Esophagus (tissue), 2 donors: ENCODE measurements around the gene WBP2. TPM values are rescaled to one million over a fixed set of nuclear protein-coding genes. Genes with fewer than 3 reads are reported as not detected.

Experiments used
- H3K27ac ChIP-seq, 2 donors: one replicate each; pipeline ENCODE4 v1.5.1; 2013; ENCODE audit warnings: low read depth in 2 of 2, mild to moderate bottlenecking in 2 of 2, inconsistent platforms in 1 of 2, low read length in 1 of 2, moderate library complexity in 1 of 2
- H3K27me3 ChIP-seq, 2 donors: one replicate each; pipeline ENCODE4 v1.6.1; 2013; ENCODE audit warnings: low read length in 2 of 2, control low read depth in 1 of 2, mild to moderate bottlenecking in 1 of 2; ENCODE audit not compliant: insufficient read depth in 2 of 2, control insufficient read depth in 1 of 2
- H3K36me3 ChIP-seq, 2 donors: one replicate each; pipeline ENCODE4 v1.6.1; 2013; ENCODE audit warnings: low read length in 1 of 2; ENCODE audit not compliant: control insufficient read depth in 2 of 2, insufficient read depth in 2 of 2
- H3K4me1 ChIP-seq, 2 donors: one replicate each; pipeline ENCODE4 v1.6.1; 2013; ENCODE audit warnings: low read length in 1 of 2; ENCODE audit not compliant: control insufficient read depth in 2 of 2, insufficient read depth in 2 of 2
- H3K4me3 ChIP-seq, 2 donors: one replicate each; pipeline ENCODE4 v1.5.1; 2013; ENCODE audit warnings: low read length in 2 of 2, mild to moderate bottlenecking in 2 of 2, low read depth in 1 of 2, moderate library complexity in 1 of 2
- H3K9me3 ChIP-seq, 2 donors: one replicate each; pipeline ENCODE4 v1.6.1; 2013; ENCODE audit warnings: mild to moderate bottlenecking in 2 of 2, low read depth in 1 of 2, low read length in 1 of 2, moderate library complexity in 1 of 2; ENCODE audit not compliant: control insufficient read depth in 2 of 2, insufficient read depth in 1 of 2
- WGBS, 2 donors: extraction: QIAGEN DNeasy Blood & Tissue Kit; methylation state at CpG; one replicate each; pipeline ENCODE4 v1.1.7; 2013; 5-methylcytosine and 5-hydroxymethylcytosine counted together
- polyA plus RNA-seq, 2 donors: library from polyadenylated mRNA; stranded (reverse); fragments of 200-250 nt; gene quantifications; one replicate each; pipeline ENCODE4 v1.2.3, GENCODE V29; 2013
- donor health status: healthy with polysubstance abuse.
- donor health status: Bipolar disorder and iron deficiency.

WBP2 gene
- polyA plus RNA-seq, 2 donors = 65.1 to 65.9 TPM

DNA sequence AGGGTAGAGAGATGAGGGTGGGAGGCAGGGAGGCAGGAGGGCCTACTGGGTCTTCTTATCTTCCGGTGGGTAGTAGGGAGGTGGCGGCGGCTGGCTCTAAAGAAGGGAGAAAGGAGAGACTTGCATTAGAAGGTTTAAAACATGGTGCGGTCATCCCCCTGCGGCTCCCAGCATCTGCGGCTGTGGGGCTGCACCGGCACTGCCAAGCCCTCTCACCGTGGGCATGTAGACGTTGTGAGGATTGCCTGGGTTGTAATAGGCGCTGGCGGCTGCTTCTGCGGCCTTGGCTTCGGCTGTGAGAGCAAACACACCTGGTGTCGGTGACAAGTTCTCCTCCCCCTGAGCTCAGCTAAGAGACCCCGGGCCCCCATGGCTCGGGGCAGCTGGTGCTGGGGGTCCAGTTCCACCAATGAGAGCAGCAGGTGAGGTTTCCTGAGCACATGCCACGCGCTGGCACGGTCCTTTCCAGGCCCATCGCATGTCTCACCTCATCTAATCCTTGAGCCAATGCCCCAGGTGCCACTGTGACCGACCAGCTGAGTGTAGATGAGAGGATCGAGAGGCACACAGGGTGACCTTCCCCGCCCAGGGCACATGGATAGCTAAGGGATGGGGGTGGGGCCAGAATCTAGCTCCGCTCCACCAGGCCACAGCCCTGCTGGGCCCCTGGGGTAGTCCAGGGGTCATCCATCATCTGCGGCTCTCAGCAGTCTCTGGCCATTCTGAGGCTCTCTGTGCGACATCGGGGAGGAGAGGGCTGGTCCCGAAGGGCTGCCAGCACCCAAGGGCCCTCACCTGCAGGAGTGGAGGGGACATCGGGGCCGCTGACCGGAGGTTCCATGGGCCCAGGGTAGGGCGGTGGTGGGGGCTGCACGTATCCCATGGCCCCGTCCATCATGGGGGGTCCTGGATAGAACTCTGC, 8.2 kb downstream of the WBP2 start:
- H3K4me3 ChIP-seq = no peak overlapping the region
- 80 to 81% methylated on average over 34 of the region's 34 CpGs for WGBS, 2 donors
- peaks cover 0 to 35% of the 10 kb centered on the region in 2 donors for H3K4me1 ChIP-seq
- no peaks in the 10 kb centered on the region for H3K27me3 ChIP-seq
- H3K36me3 ChIP-seq = peaks cover 26 to 46% of the 10 kb centered on the region in 2 donors
- H3K27ac ChIP-seq = peak overlapping the region; percentile 20 to 96
- no peaks in the 10 kb centered on the region for H3K9me3 ChIP-seq

- H3K4me1 ChIP-seq = peaks cover 0 to 35% of the 10 kb centered on the region in 2 donors
- no peaks in the 10 kb centered on the region for H3K27me3 ChIP-seq
- H3K4me3 ChIP-seq = no peak overlapping the region
- no peaks in the 10 kb centered on the region for H3K9me3 ChIP-seq
- peaks cover 23 to 42% of the 10 kb centered on the region in 2 donors for H3K36me3 ChIP-seq
- WGBS, 2 donors = 71 to 75% methylated on average over 20 to 22 of the region's 22 CpGs
- peak overlapping the region; percentile 92 to 96 for H3K27ac ChIP-seq
These were observed 9.0 kb downstream of the WBP2 start for GRCh38 chr17:75845933-75846691.

GRCh38 chr17:75845058-75845711, 9.9 kb downstream of the WBP2 start:
- Histone ChIP-seq H3K4me3 (no peak overlapping the region), H3K36me3 (peaks cover 18 to 39% of the 10 kb centered on the region in 2 donors), H3K4me1 (peaks cover 0 to 35% of the 10 kb centered on the region in 2 donors), H3K27me3 (no peaks in the 10 kb centered on the region), H3K9me3 (no peaks in the 10 kb centered on the region), H3K27ac (peak overlapping the region; percentile 96 to 99)
- 22% methylated on average over 21 of the region's 21 CpGs for WGBS, 2 donors

DNA sequence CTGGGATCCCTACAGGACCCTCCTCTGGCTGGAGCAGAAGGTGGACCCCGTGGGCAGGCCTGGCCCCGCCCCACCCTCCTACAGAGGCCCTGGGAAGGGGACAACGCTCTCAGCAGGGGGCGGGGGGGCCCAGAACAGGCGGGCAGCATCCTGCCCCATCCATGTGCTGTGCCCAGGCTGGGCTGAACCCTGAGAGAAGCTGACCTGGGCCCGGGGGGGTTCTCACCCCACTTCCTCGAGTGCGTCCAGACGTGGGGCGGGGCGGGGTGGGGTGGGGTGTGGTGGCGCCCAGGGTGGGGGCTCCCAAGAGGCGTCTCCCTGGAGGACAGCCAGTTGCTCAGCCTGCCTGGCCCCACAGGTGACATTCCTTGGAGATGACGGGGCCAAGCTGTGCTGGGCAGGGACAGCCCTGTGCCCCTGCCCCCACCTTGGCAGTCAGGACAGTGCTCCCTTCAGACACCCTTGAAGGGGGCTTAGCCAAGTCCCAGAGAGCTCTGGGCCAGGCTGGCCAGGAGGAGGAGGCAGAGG, 10.5 kb downstream of the WBP2 start:
- H3K36me3 ChIP-seq = peaks cover 18 to 41% of the 10 kb centered on the region in 2 donors
- H3K27ac ChIP-seq = peak overlapping the region; percentile 96 to 99
- H3K27me3 ChIP-seq = no peaks in the 10 kb centered on the region
- no peaks in the 10 kb centered on the region for H3K9me3 ChIP-seq
- peaks cover 0 to 35% of the 10 kb centered on the region in 2 donors for H3K4me1 ChIP-seq
- H3K4me3 ChIP-seq = peak overlapping the region; percentile 40 to 48
- WGBS, 2 donors = 21 to 24% methylated on average over 12 to 14 of the region's 14 CpGs

- Histone ChIP-seq H3K9me3 (no peaks in the 10 kb centered on the region), H3K4me3 (peak within 1 kb of the TSS; percentile 40 to 48), H3K27me3 (no peaks in the 10 kb centered on the region), H3K4me1 (peaks cover 0 to 35% of the 10 kb centered on the region in 2 donors), H3K36me3 (peaks cover 12 to 36% of the 10 kb centered on the region in 2 donors), H3K27ac (peak within 1 kb of the TSS; percentile 96 to 99)
- 53 to 59% methylated on average over 32 to 35 of the region's 35 CpGs for WGBS, 2 donors
These were observed 11.3 kb downstream of the WBP2 start, which contains the start of gene UNC13D for GRCh38 chr17:75843577-75844529. Gene UNC13D, minus strand, starts transcription at chr17:75844404. Its CDS starts 67 bp downstream, at chr17:75844337.

DNA sequence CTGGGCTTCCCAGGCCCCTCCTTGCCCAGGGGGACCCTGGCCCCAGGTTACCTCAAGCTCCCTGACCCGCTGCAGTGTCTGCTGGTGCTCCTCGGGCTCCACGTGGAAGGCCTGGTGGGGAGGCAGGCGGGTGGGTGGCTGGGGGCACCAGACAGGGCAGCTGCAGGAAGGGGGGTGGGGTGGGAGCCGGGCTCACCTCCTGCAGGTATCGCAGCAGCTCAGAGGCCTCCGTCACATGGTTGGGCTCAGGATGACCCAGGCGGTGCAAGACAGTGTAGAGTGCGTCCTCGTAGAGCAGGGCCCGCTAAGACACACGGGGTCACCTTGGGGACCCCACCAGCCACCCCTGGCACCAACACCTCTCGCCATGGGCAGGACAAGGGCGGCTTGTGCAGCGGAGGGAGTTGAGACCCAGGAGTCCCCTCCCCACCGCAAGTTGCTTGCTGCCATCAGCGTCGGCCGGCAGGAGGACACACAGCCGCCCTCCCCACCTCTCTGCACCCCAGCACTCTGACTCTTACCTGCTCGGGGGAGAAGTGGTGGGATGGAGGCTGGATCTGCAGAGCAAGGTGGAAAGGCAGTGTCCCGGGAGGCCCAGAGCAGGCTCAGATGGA, 12.1 kb downstream of the WBP2 start:
- peaks cover 0 to 35% of the 10 kb centered on the region in 2 donors for H3K4me1 ChIP-seq
- peak overlapping the region; percentile 93 to 96 for H3K27ac ChIP-seq
- whole genome bisulfite sequencing, 2 donors = 75 to 78% methylated on average over 22 of the region's 22 CpGs
- H3K36me3 ChIP-seq = peaks cover 10 to 29% of the 10 kb centered on the region in 2 donors
- peak overlapping the region; percentile 40 to 48 for H3K4me3 ChIP-seq
- H3K9me3 ChIP-seq = no peaks in the 10 kb centered on the region
- H3K27me3 ChIP-seq = no peaks in the 10 kb centered on the region

GRCh38 chr17:75842411-75842810, 12.7 kb downstream of the WBP2 start:
- WGBS, 2 donors = 87 to 88% methylated on average over 18 of the region's 18 CpGs
- no peak overlapping the region for H3K4me3 ChIP-seq

DNA sequence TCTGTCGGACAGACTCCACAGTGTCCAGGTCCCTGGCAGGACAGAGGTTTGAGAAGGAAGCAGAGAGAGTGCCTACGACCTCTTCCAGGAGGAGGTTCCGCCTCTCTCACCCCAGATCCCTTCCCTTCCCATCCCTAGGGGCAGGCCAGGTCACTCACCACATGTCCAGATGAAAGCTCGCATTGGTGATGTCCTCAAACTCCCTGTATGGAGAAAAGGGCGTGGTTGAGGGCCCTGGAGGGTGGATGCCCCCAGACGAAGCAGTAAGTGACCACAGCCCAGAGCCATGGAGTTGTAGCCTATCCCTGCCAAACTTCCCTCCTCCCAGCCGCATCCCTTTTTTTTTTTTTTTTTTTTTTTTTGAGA, 14.4 kb downstream of the WBP2 start:
- Histone ChIP-seq H3K36me3 (peaks cover 0 to 16% of the 10 kb centered on the region in 2 donors), H3K9me3 (no peaks in the 10 kb centered on the region), H3K27me3 (no peaks in the 10 kb centered on the region), H3K4me1 (peaks cover 0 to 21% of the 10 kb centered on the region in 2 donors), H3K4me3 (no peak overlapping the region), H3K27ac (no peak overlapping the region)
- WGBS, 2 donors = 67 to 69% methylated on average over 7 of the region's 7 CpGs

More at GRCh38 chr17:75842411-75842810, 12.7 kb downstream of the WBP2 start:
- H3K27ac ChIP-seq = no peak overlapping the region
- H3K36me3 ChIP-seq = peaks cover 9 to 22% of the 10 kb centered on the region in 2 donors
- peaks cover 0 to 32% of the 10 kb centered on the region in 2 donors for H3K4me1 ChIP-seq
- H3K27me3 ChIP-seq = no peaks in the 10 kb centered on the region
- H3K9me3 ChIP-seq = no peaks in the 10 kb centered on the region
